Retinal pigment epithelial cell (primary cell): ENCODE data around the gene KRT13.

Source experiments
- DNase-seq: peaks from one replicate; pipeline ENCODE4 v3.0.0-alpha.2; 2010; ENCODE audit warnings: low read depth
- H3K4me3 ChIP-seq: 2 replicates; pipeline ENCODE4 v1.5.1; 2011; ENCODE audit warnings: mild to moderate bottlenecking, low read length, control low read depth, moderate library complexity
- TF ChIP-seq, protein P1 (sequence below): conservative IDR thresholded peaks from 2 replicates; pipeline ENCODE4 v1.5.1; 2011; ENCODE audit warnings: low read depth, low read length, control low read depth, inconsistent platforms

KRT13 gene

DNA sequence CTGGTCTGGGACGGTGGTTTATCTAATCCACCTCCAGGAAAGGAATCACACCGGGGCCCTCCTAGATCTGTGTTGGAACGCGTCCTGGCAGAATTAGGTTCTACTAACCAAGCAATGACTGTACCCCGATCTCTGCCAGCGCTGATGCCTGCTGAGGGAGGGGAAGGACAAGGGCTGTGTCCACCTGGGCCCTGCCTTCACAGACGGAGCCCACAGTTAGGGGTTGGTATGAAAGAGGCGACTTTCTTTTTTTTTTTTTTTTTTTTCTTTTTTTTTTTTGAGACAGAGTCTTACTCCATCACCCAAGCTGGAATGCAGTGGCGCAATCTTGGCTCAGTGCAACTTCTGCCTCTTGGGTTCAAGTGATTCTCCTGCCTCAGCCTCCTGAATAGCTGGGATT is 32.6 kb upstream of the KRT13 start:
- no peak overlapping the region for H3K4me3 ChIP-seq
- TF ChIP-seq, protein P1, sequence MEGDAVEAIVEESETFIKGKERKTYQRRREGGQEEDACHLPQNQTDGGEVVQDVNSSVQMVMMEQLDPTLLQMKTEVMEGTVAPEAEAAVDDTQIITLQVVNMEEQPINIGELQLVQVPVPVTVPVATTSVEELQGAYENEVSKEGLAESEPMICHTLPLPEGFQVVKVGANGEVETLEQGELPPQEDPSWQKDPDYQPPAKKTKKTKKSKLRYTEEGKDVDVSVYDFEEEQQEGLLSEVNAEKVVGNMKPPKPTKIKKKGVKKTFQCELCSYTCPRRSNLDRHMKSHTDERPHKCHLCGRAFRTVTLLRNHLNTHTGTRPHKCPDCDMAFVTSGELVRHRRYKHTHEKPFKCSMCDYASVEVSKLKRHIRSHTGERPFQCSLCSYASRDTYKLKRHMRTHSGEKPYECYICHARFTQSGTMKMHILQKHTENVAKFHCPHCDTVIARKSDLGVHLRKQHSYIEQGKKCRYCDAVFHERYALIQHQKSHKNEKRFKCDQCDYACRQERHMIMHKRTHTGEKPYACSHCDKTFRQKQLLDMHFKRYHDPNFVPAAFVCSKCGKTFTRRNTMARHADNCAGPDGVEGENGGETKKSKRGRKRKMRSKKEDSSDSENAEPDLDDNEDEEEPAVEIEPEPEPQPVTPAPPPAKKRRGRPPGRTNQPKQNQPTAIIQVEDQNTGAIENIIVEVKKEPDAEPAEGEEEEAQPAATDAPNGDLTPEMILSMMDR = no peak
- DNase-seq = no peak

GRCh38 chr17:41537614-41537954 is 32.2 kb upstream of the KRT13 start:
- no peak overlapping the region for H3K4me3 ChIP-seq
- DNase-seq = no peak
- TF ChIP-seq, protein P1 = no peak

DNA sequence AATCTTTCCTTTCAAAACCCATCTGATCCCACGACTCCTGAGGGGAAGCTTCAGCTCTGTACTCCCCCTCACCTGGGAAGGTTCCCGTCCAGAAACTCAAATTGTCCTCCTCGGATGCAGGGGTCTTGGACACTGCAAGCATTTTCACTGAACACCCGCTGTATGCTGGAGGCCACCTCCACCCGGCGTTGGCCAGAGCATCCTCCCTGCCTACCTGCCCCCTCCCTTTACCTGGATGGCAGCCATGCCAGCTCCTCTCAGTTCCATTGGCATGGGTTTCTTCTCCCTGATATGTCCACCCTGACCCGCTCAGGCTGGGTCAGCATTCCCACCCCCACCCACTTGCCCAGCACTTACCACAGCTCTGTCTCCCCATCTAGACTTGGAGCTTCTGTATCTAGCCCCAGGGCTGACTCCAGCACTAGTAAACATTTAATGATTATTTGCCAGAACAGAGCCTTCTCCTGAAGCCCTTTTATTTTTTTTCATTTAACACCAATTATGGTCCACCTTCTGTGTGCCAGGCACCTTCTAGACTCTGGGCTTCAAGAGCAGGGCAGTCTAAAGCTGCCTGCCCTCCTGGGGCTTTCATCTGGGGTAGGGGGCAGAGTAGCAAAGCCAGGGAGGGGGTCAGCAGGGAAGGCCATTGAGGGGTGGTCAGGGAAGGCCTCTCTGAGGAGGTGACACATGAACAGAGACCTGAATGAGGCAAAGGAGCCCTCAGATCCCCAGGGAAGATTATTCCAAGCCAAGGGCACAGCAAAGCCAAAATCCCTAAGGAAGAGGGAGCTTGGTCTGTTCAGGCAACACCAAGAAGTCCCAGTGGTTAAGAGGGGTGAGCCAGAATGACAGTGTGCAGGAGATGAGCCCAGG is 31.6 kb upstream of the KRT13 start:
- TF ChIP-seq, protein P1 = no peak
- no peak for DNase-seq

DNA sequence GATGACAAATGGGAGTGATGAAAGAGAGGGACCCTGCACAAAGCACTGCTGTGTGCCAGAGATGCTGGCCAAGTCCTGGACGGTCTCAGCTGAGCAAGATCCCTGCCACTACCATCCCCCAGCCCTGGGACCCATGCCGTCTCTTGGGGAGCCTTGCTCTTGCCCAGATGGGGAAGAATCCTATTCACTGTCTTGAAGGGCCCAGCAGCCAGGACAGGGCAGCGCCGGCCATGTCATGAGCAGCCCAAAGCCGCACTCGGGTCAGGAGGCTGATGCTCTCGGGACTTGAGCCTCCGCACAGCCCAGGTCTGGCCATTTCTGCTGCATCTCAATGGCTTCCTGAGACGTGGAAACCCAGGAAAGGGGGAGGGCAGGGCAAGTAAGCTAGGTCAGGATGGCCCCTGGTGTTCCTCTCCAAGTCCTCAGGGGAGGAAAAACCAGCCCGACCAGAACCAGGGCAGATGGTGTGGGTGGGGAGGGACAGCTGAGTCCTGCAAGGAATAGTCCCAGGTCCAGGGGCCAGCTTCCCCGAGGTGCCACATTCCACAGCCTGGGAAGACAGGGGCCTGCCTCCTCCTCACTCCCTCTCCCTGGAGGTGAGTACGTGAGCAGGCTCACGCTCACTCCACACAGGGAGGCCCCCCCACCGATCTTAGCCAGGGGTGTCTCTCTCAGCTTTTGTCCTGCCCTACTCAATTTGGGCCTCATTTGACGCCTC is 30.5 kb upstream of the KRT13 start:
- TF ChIP-seq, protein P1 = no peak
- no peak for DNase-seq
- H3K4me3 ChIP-seq = no peak overlapping the region

More for the DNA sequence above, 31.6 kb upstream of the KRT13 start:
- no peak overlapping the region for H3K4me3 ChIP-seq

- TF ChIP-seq, protein P1 = no peak
- H3K4me3 ChIP-seq = no peak overlapping the region
- no peak for DNase-seq
Observed at GRCh38 chr17:41534899-41535546, 29.6 kb upstream of the KRT13 start.

DNA sequence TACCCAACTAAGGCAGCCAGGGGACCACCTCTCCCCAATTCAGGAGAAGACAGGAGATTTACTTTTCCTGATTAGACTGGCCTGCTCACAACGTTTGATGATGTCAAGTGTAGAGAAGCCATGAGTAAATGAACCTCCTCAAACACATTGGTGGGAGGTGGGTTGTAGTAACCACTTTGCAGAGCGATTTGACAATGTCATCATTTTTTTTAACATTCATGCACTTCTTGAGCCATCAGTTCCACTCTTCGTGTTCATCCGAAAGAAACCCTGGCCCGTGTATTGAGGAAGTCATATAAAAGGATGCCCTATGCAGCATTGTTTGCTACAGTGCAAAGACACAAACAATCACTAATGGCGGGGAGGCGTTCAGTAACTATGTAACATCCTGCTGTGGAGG is 28.2 kb upstream of the KRT13 start:
- TF ChIP-seq, protein P1 = no peak
- DNase-seq = no peak
- H3K4me3 ChIP-seq = no peak overlapping the region
